GM19395 (cell line): ENCODE results near the gene UBXN4.
A peak's percentile ranks its signal among the peaks of the same experiment; 100 is the strongest.
"Not testable (repeated sequence)": the region's sequence is repeated elsewhere in the genome, so short reads cannot be mapped to it uniquely, and the experiment has no call there.

Experiments used
- ATAC-seq: cut with Tn5 transposase; IDR thresholded peaks from one replicate; pipeline ENCODE4 v1.9.1; 2021; ENCODE audit warnings: mild to moderate bottlenecking, moderate library complexity; ENCODE audit not compliant: unreplicated experiment

The UBXN4 gene

DNA sequence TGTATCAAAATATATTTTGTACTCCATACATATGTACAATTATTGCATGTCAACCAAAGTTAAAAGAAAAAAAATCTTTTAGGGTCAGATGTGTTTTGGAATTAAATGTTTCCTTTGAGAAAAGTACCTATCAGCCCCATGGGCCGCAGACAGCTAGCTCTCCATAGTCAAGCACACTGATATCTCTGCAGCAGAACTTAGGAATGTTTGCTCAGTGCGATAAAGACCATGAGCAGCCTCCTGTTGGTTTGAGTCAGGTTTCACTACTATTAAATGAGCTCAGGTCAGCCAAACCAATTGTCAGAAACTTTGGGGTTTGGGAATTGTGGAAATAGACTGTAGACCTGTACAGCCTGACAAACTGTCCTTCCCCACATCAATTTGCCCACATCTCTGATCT, 61.6 kb downstream of the UBXN4 start:
- no peak for ATAC-seq

GRCh38 chr2:135807874-135808273, 66.2 kb downstream of the UBXN4 start:
- not testable (repeated sequence) for ATAC-seq

DNA sequence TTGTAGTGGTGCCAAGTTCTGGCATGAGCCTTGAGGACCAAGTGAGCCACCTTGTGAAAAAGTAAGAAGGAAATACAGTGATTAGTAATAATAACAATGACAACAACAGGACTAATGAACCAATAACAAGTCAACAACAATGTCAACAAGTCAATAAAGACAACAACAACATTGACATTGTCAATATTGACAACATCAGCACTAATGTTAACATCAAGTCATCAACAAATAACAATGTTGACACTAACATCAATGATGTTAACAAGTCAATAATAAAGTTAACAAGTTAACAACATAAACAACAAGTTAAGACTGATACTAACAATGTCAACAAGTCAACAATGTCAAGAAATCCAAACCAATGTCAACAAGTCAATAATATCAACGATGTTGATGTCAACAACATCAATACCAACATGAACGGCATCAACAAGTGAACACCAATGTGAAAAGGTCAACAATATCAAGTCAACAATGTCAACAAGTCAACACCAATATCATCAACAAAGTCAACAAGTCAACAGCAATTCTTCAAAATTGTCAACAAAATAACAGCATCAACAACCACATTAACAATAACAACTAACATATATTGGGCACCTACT, 71.4 kb downstream of the UBXN4 start:
- no peak for ATAC-seq

DNA sequence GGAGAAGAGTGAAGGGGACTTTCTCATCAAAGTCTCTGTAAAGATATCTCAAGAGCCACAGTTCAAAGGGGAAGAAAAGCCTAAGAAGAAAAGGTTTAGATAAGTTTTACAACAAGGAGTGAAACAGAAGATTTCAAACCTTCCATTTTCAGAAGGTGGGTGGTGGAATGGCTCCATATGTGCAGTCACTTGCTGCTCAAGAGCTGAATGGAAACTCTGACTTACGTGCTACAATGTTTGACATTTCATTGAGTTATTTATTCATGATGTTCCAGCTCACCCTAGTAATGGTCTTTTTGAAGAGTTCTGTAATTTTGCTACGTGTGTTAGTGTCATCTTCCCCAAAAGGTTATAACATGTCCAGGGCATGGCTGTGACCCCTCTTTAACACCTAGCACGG, 73.6 kb downstream of the UBXN4 start:
- no peak for ATAC-seq

- ATAC-seq, result no peak
Measured at GRCh38 chr2:135817466-135817865, 75.8 kb downstream of the UBXN4 start.

GRCh38 chr2:135817951-135818350, 76.3 kb downstream of the UBXN4 start:
- ATAC-seq, result no peak

- ATAC-seq, result no peak
Measured at GRCh38 chr2:135818937-135819610, 77.4 kb downstream of the UBXN4 start.

- ATAC-seq, result peak; percentile 95
Measured at GRCh38 chr2:135820003-135820618, 78.5 kb downstream of the UBXN4 start.

GRCh38 chr2:135821190-135821589, 79.5 kb downstream of the UBXN4 start:
- no peak for ATAC-seq

- ATAC-seq, result no peak
Measured at GRCh38 chr2:135822855-135823254, 81.2 kb downstream of the UBXN4 start.

GRCh38 chr2:135825131-135825530, 83.5 kb downstream of the UBXN4 start:
- no peak for ATAC-seq

DNA sequence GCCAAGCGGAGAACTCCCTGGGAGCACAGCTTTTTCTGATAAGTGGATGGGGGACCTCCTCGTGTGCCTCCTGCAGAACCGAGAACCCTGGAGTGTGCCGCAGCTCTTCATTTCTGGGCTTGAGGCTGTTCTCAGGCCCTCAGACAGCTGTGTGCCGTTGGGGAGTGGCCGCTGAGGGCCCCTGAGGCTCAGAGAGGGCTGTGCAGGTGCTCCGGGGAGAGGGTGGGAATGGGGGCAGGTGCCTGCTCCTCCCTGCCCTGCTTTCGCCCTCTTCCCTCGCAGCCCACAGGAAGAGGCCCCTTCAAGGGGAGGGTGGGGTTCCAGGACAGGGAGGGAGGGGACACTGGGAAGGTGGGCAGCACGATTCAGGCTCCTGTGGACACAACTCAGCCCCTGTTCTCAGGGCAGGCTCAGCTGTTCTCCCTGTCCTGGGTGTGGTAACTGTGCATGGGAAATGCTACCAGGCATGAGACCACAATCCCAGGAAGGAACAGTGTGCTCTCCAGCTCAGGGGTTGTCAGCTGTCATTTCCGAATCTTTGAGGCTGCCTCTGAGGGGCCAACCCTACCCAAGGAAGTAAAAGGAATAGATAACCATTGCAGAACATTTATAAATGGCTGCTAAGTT, 84.0 kb downstream of the UBXN4 start:
- no peak for ATAC-seq

- no peak for ATAC-seq
Measured at GRCh38 chr2:135826544-135826943, 84.9 kb downstream of the UBXN4 start.

GRCh38 chr2:135829378-135830135, 87.9 kb downstream of the UBXN4 start:
- ATAC-seq, result no peak

DNA sequence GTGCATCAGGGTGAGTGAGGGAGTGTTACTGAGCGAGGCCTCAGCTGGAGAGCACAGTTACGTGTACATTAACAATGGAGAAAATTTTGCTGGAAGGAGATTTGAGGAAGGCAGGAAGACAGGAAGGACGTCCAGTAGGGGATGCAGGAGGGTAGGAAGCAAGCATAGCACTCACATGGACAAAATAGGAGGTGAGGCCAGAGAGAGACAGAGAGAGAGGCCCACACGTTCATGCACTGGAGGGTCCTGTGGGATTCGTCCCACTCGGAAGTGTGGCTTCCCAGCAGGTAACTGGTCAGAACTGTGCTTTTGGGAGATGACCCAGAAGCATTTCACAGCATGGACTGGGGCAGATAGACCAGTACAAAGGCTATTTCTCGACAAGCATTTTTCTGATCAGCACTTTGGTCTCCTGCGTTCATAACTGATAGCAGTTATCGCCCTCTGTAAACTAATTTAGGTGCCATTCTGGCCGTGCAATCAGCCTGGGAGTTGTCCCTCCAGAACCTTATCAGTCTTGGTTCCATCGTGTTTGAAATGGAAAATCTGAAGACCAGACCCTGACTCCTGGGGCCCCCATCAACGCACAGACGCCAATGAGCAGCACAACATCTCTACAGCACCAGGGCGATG, 89.6 kb downstream of the UBXN4 start:
- ATAC-seq, result no peak

- ATAC-seq, result no peak
Measured at GRCh38 chr2:135832891-135833290, 91.2 kb downstream of the UBXN4 start.
